H9 (cell line): ENCODE data around the gene TENM4. TPM values are rescaled to one million over a fixed set of nuclear protein-coding genes. Genes with fewer than 3 reads are reported as not detected.

Experiments used
- DNase-seq: peaks from one replicate; pipeline ENCODE4 v3.0.0-alpha.2; 2017
- H2AFZ ChIP-seq: one replicate; pipeline ENCODE4 v1.6.1; 2013; ENCODE audit warnings: mild to moderate bottlenecking, low read length, control low read depth, moderate library complexity
- H2AK5ac ChIP-seq: 2 replicates; pipeline ENCODE4 v1.6.1; 2013; ENCODE audit warnings: low read length, control low read depth, mixed read lengths; ENCODE audit not compliant: insufficient read length
- H2BK120ac ChIP-seq: one replicate; pipeline ENCODE4 v1.6.1; 2013; ENCODE audit warnings: low read depth, mild to moderate bottlenecking, low read length, control low read depth, inconsistent platforms; ENCODE audit not compliant: poor library complexity, severe bottlenecking
- H2BK12ac ChIP-seq: 2 replicates; pipeline ENCODE4 v1.6.1; 2013; ENCODE audit warnings: low read length, control low read depth, mixed read lengths, low read depth; ENCODE audit not compliant: insufficient read length
- H2BK15ac ChIP-seq: 2 replicates; pipeline ENCODE4 v1.6.1; 2013; ENCODE audit warnings: low read depth, low read length, control low read depth
- H2BK20ac ChIP-seq: one replicate; pipeline ENCODE4 v1.6.1; 2013; ENCODE audit warnings: low read depth, mild to moderate bottlenecking, low read length, control low read depth, inconsistent platforms; ENCODE audit not compliant: poor library complexity, severe bottlenecking
- H2BK5ac ChIP-seq: 2 replicates; pipeline ENCODE4 v1.6.1; 2013; ENCODE audit warnings: low read length, control low read depth, mixed read lengths; ENCODE audit not compliant: insufficient read length
- H3K14ac ChIP-seq: 2 replicates; pipeline ENCODE4 v1.6.1; 2013; ENCODE audit warnings: low read length, control low read depth; ENCODE audit not compliant: insufficient read depth
- H3K18ac ChIP-seq: 2 replicates; pipeline ENCODE4 v1.6.1; 2013; ENCODE audit warnings: low read depth, mild to moderate bottlenecking, mixed read lengths, low read length, control low read depth; ENCODE audit not compliant: insufficient read length
- H3K23ac ChIP-seq: 2 replicates; pipeline ENCODE4 v1.6.1; 2013; ENCODE audit warnings: low read length, control low read depth, mixed read lengths, low read depth; ENCODE audit not compliant: insufficient read length
- H3K23me2 ChIP-seq: 2 replicates; pipeline ENCODE4 v1.6.1; 2013; ENCODE audit warnings: low read depth, mild to moderate bottlenecking, mixed read lengths, low read length, control low read depth; ENCODE audit not compliant: insufficient read length, poor library complexity, severe bottlenecking
- H3K27ac ChIP-seq: 2 replicates; pipeline ENCODE4 v1.5.1; 2013; ENCODE audit warnings: low read length, control low read depth, mixed read lengths, low read depth; ENCODE audit not compliant: insufficient read length
- H3K27me3 ChIP-seq: 2 replicates; pipeline ENCODE4 v1.6.1; 2013; ENCODE audit warnings: low read length, control low read depth, inconsistent platforms; ENCODE audit not compliant: insufficient read depth
- H3K4ac ChIP-seq: 2 replicates; pipeline ENCODE4 v1.6.1; 2013; ENCODE audit warnings: low read depth, mild to moderate bottlenecking, control low read depth, inconsistent platforms, low read length, moderate library complexity
- H3K4me1 ChIP-seq: 2 replicates; pipeline ENCODE4 v1.6.1; 2013; ENCODE audit warnings: low read length, control low read depth, inconsistent platforms; ENCODE audit not compliant: insufficient read depth
- H3K4me2 ChIP-seq: 2 replicates; pipeline ENCODE4 v1.6.1; 2013; ENCODE audit warnings: low read length, control low read depth, mixed read lengths; ENCODE audit not compliant: insufficient read length, insufficient read depth
- H3K56ac ChIP-seq: 2 replicates; pipeline ENCODE4 v1.6.1; 2013; ENCODE audit warnings: low read depth, mild to moderate bottlenecking, mixed read lengths, low read length, control low read depth; ENCODE audit not compliant: insufficient read length
- H3K79me1 ChIP-seq: 2 replicates; pipeline ENCODE4 v1.6.1; 2013; ENCODE audit warnings: low read depth, mild to moderate bottlenecking, moderate library complexity, low read length, control low read depth, inconsistent platforms; ENCODE audit not compliant: insufficient read depth, poor library complexity, severe bottlenecking
- H3K79me2 ChIP-seq: 2 replicates; pipeline ENCODE4 v1.6.1; 2013; ENCODE audit warnings: low read length, control low read depth, inconsistent platforms; ENCODE audit not compliant: insufficient read depth
- H3K9ac ChIP-seq: 2 replicates; pipeline ENCODE4 v1.6.1; 2013; ENCODE audit warnings: low read length, control low read depth, mixed read lengths; ENCODE audit not compliant: insufficient read length; ENCODE audit errors: extremely low read depth
- H3K9me3 ChIP-seq: one replicate; pipeline ENCODE4 v1.6.1; 2013; ENCODE audit warnings: low read depth, low read length, inconsistent platforms; ENCODE audit not compliant: control insufficient read depth
- H3T11ph ChIP-seq: one replicate; pipeline ENCODE4 v1.6.1; 2013; ENCODE audit warnings: mild to moderate bottlenecking, low read length, control low read depth, inconsistent platforms
- H4K20me1 ChIP-seq: one replicate; pipeline ENCODE4 v1.6.1; 2013; ENCODE audit not compliant: control insufficient read depth, insufficient read length, insufficient read depth
- H4K5ac ChIP-seq: 2 replicates; pipeline ENCODE4 v1.6.1; 2013; ENCODE audit warnings: low read depth, mild to moderate bottlenecking, mixed read lengths, low read length, control low read depth; ENCODE audit not compliant: insufficient read length
- H4K8ac ChIP-seq: replicated peaks from 2 replicates; pipeline ENCODE4 v1.6.1; 2013; ENCODE audit warnings: low read length, control low read depth, mixed read lengths, low read depth; ENCODE audit not compliant: insufficient read length
- H4K91ac ChIP-seq: 2 replicates; pipeline ENCODE4 v1.6.1; 2013; ENCODE audit warnings: low read depth, mild to moderate bottlenecking, moderate library complexity, mixed read lengths, low read length, control low read depth; ENCODE audit not compliant: insufficient read length
- H3K27ac Mint-ChIP-seq, 3 experiments: 2 replicates in 2 of 3; 3 replicates in 1 of 3; pipeline ENCODE4 v1.8.0; 2020 to 2021; ENCODE audit warnings: mixed read lengths in 3 of 3, mild to moderate bottlenecking in 1 of 3, moderate library complexity in 1 of 3
- H3K27me3 Mint-ChIP-seq: 2 replicates; pipeline ENCODE4 v1.8.0; 2021; ENCODE audit warnings: low read depth, mild to moderate bottlenecking, moderate library complexity, mixed read lengths
- H3K36me3 Mint-ChIP-seq, 3 experiments: 2 replicates in 2 of 3; 3 replicates in 1 of 3; pipeline ENCODE4 v1.8.0; 2020 to 2021; ENCODE audit warnings: low read depth in 3 of 3, mixed read lengths in 3 of 3; ENCODE audit not compliant: insufficient read depth in 1 of 3
- H3K4me1 Mint-ChIP-seq, 2 experiments: 2 replicates each; pipeline ENCODE4 v1.8.0; 2020; ENCODE audit warnings: mixed read lengths in 2 of 2
- H3K4me3 Mint-ChIP-seq, 2 experiments: 2 replicates in 1 of 2; 3 replicates in 1 of 2; pipeline ENCODE4 v1.8.0; 2020 to 2021; ENCODE audit warnings: mild to moderate bottlenecking in 2 of 2, mixed read lengths in 2 of 2, moderate library complexity in 1 of 2
- H3K9me3 Mint-ChIP-seq, 2 experiments: 2 replicates in 1 of 2; 3 replicates in 1 of 2; pipeline ENCODE4 v1.8.0; 2020; ENCODE audit warnings: mild to moderate bottlenecking in 2 of 2, mixed read lengths in 2 of 2, moderate library complexity in 1 of 2
- CTCF ChIP-seq: fragments of 200-600 bp; sonication (generic); conservative IDR thresholded peaks from 3 replicates; pipeline ENCODE4 v1.8.0; 2021; ENCODE audit warnings: antibody characterized with exemption, mild to moderate bottlenecking
- WGBS: extraction: QIAGEN DNeasy Blood & Tissue Kit; methylation state at CpG from one replicate; pipeline ENCODE4 v1.1.7; 2013; ENCODE audit warnings: missing lambda C conversion rate, low lambda C conversion rate, mixed read lengths; ENCODE audit not compliant: insufficient read length; ENCODE audit errors: extremely low coverage; 5-methylcytosine and 5-hydroxymethylcytosine counted together
- total RNA-seq: library from RNA; stranded (reverse); gene quantifications from 2 replicates; pipeline ENCODE4 v1.2.1, GENCODE V29; 2021

TENM4 gene
- total RNA-seq, 1 experiment from 2014 or later: 4.6 TPM

- H3K4me3 Mint-ChIP-seq: peak overlapping the region; percentile 66 to 89
- H3K4me1 Mint-ChIP-seq: peaks cover 37 to 40% of the 10 kb centered on the region in 2 experiments
- peak overlapping the region in 2 of 3 experiments; percentile 1 to 22; a peak in 1 of 7 replicates for H3K27ac Mint-ChIP-seq
- peaks cover 0 to 3% of the 10 kb centered on the region in 2 experiments; a peak in 1 of 5 replicates for H3K9me3 Mint-ChIP-seq
- Histone ChIP-seq H3K23me2 (peaks cover 34% of the 10 kb centered on the region), H2AFZ (no peak overlapping the region), H2BK120ac (no peak overlapping the region), H4K8ac (no peak overlapping the region), H3K9me3 (no peaks in the 10 kb centered on the region), H3K23ac (no peak overlapping the region), H4K91ac (no peak overlapping the region), H2AK5ac (no peak overlapping the region), H3K56ac (no peak overlapping the region), H4K5ac (no peak overlapping the region), H4K20me1 (no peaks in the 10 kb centered on the region), H3K79me2 (no peaks in the 10 kb centered on the region), H3K27me3 (peaks cover 29% of the 10 kb centered on the region), H3K18ac (no peak overlapping the region), H3K9ac (no peak overlapping the region), H3K79me1 (no peaks in the 10 kb centered on the region), H3K4me2 (peak overlapping the region; percentile 74), H2BK12ac (no peak overlapping the region), H2BK5ac (no peak overlapping the region), H3K27ac (no peak overlapping the region), H3K14ac (peak overlapping the region; percentile 24; the same call in 1 of the 2 replicates), H2BK20ac (no peak overlapping the region), H3K4ac (no peak overlapping the region), H2BK15ac (no peak overlapping the region), H3T11ph (no peak overlapping the region), H3K4me1 (peaks cover 2% of the 10 kb centered on the region; the same call in 1 of the 2 replicates)
- H3K27me3 Mint-ChIP-seq: peaks cover 77% of the 10 kb centered on the region
- no CpG with 5 or more reads among the region's 10 CpGs for WGBS
- TF ChIP-seq CTCF: no peak
- H3K36me3 Mint-ChIP-seq: peaks cover 0 to 6% (median 0%) of the 10 kb centered on the region in 3 experiments; a peak in 2 of 7 replicates
- DNase-seq: peak; percentile 35
Measured at GRCh38 chr11:79441461-79441875, 638 bp upstream of the TENM4 start.
